GM18498 (cell line): ENCODE data around the gene NCBP1.
"Not testable (repeated sequence)": the region's sequence is repeated elsewhere in the genome, so short reads cannot be mapped to it uniquely, and the experiment has no call there.

Experiments
- ATAC-seq: cut with Tn5 transposase; IDR thresholded peaks from one replicate; pipeline ENCODE4 v1.9.1; 2021; ENCODE audit warnings: mild to moderate bottlenecking, moderate library complexity; ENCODE audit not compliant: unreplicated experiment

The NCBP1 gene

GRCh38 chr9:97622483-97622882 is 11.1 kb upstream of the NCBP1 start:
- ATAC-seq = not testable (repeated sequence)

GRCh38 chr9:97623946-97624345 is 9.7 kb upstream of the NCBP1 start:
- ATAC-seq = no peak

- no peak for ATAC-seq
Measured at GRCh38 chr9:97625620-97626019, 8.0 kb upstream of the NCBP1 start.

- no peak for ATAC-seq
Measured at GRCh38 chr9:97627624-97628023, 6.0 kb upstream of the NCBP1 start.

- ATAC-seq = no peak
Measured at GRCh38 chr9:97628668-97629067, 5.0 kb upstream of the NCBP1 start.

GRCh38 chr9:97629156-97629555 is 4.5 kb upstream of the NCBP1 start:
- no peak for ATAC-seq

- no peak for ATAC-seq
Measured at GRCh38 chr9:97630591-97630990, 3.0 kb upstream of the NCBP1 start.

GRCh38 chr9:97632248-97632984 is 1.2 kb upstream of the NCBP1 start:
- peak; percentile 13 for ATAC-seq

- ATAC-seq = no peak
Measured at GRCh38 chr9:97633859-97634490, 354 bp downstream of the NCBP1 start.

- no peak for ATAC-seq
Measured at GRCh38 chr9:97635026-97635425, 1.4 kb downstream of the NCBP1 start.

- no peak for ATAC-seq
Measured at GRCh38 chr9:97636903-97637302, 3.3 kb downstream of the NCBP1 start.

GRCh38 chr9:97638666-97639065 is 5.0 kb downstream of the NCBP1 start:
- ATAC-seq = no peak

GRCh38 chr9:97640325-97640724 is 6.7 kb downstream of the NCBP1 start:
- no peak for ATAC-seq

- no peak for ATAC-seq
Measured at GRCh38 chr9:97645720-97646119, 12.1 kb downstream of the NCBP1 start.

- no peak for ATAC-seq
Measured at GRCh38 chr9:97647996-97648395, 14.4 kb downstream of the NCBP1 start.

- ATAC-seq = no peak
Measured at GRCh38 chr9:97651646-97652045, 18.0 kb downstream of the NCBP1 start.

GRCh38 chr9:97658707-97659106 is 25.1 kb downstream of the NCBP1 start:
- no peak for ATAC-seq

GRCh38 chr9:97659771-97660170 is 26.1 kb downstream of the NCBP1 start:
- ATAC-seq = no peak

- no peak for ATAC-seq
Measured at GRCh38 chr9:97660340-97660739, 26.7 kb downstream of the NCBP1 start.

- no peak for ATAC-seq
Measured at GRCh38 chr9:97660847-97661246, 27.2 kb downstream of the NCBP1 start.

GRCh38 chr9:97665742-97666141 is 32.1 kb downstream of the NCBP1 start:
- no peak for ATAC-seq

- no peak for ATAC-seq
Measured at GRCh38 chr9:97666907-97667686, 33.5 kb downstream of the NCBP1 start.
